Measurements from ENCODE around the gene SNF8. TPM values are rescaled to one million over a fixed set of nuclear protein-coding genes. Genes with fewer than 3 reads are reported as not detected.

SNF8 gene
- total and polyA plus RNA-seq, 2 donors (not counting 3 experiments of a cell fraction or from before 2014, with no cell fraction given), result 166 to 194 TPM

DNA sequence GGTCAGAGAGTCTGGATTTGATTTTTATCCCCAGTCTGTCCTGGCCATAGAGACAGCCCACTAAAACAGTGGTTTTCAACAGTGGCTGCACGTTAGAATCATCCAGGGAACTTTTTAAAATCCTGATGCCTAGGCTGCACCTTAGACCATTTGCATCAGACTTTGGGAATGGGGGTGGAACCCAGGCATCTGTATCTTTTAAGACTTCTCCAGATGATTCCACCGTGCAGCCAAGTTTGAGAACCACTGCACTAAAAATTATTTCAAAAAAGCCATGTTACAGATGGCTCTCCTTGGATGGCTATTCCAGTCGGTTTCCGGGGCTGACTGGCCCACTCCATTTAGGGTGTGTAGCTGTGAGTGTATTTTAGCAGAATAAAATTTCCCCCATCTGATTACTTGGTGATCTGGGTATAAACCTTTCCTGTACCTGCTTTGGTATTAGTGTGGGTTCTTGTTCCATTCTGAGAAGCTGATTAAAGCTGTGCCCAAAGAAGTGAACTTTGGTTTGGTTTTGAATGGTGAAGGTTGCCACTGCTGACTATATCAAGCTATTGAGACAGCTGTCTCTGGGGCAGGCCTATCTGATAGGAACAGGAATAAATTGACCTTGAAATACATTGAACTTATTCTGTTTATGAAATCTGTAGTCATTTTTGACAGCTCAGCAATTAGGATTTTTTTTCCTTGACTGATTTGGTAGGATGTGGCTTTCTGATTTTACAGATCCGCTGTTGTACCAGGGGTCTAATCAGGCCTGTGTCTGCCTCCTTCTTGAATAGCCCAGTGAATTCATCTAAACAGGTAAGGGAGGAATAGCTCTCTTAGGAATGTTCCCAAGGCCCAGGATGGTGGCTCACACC, 50.8 kb downstream of the SNF8 start:
- Histone ChIP-seq H2AFZ (ENCODE audit: low read depth, low read length) (no peak overlapping the region), H3K4me3 (replicated peaks in 1 of 3; ENCODE audit: insufficient read depth in 1 of 3, low read depth in 1 of 3, low read length in 3 of 3) (peak overlapping the region; percentile 3 to 79 (median 61)), H3K27me3 (ENCODE audit: control insufficient read depth in 2 of 2, insufficient read depth in 2 of 2, low read length in 2 of 2) (no peaks in the 10 kb centered on the region), H3K27ac (ENCODE audit: insufficient read depth, low read depth, low read length) (no peak overlapping the region), H3K4me1 (ENCODE audit: control insufficient read depth, extremely low read depth, insufficient read depth, low read length) (peaks cover 11% of the 10 kb centered on the region), H3K9me3 (replicated peaks; ENCODE audit: control insufficient read depth, insufficient read depth, low read length) (no peaks in the 10 kb centered on the region), H3K79me2 (ENCODE audit: control insufficient read depth, insufficient read depth, low read length) (peaks cover 12% of the 10 kb centered on the region), H3K9me1 (replicated peaks; ENCODE audit: control insufficient read depth, extremely low read depth, insufficient read depth, low read length) (no peaks in the 10 kb centered on the region), H3K36me3 (ENCODE audit: control insufficient read depth in 2 of 2, extremely low read depth in 1 of 2, insufficient read depth in 2 of 2, low read length in 2 of 2) (peaks cover 0 to 11% of the 10 kb centered on the region in 2 experiments), H3K4me2 (ENCODE audit: insufficient read depth, low read length) (peak overlapping the region; percentile 79), H3K9ac (replicated peaks; ENCODE audit: extremely low read depth, insufficient read depth, low read length) (peak overlapping the region; percentile 64), H4K20me1 (replicated peaks; ENCODE audit: control insufficient read depth, extremely low read depth, insufficient read depth, low read length) (no peaks in the 10 kb centered on the region)
- no peak for TF ChIP-seq POLR2A (IDR thresholded peaks at IDR 0.05; ENCODE audit: low read depth, low read length)
- no peak for TF ChIP-seq EZH2 (IDR thresholded peaks at IDR 0.05; ENCODE audit: borderline replicate concordance, low read depth, low read length, severe bottlenecking)
- ChIA-PET CTCF (interaction anchor here (0.5 to 3.1 kb wide), 6 partner anchors 10 to 220 kb away, joined by 3 to 20 read pairs (median 11); no protein-coding TSS in a partner anchor), POLR2A (interaction anchor here (2.8 kb wide), 1 partner anchor 14 kb away, joined by 20 read pairs; the partner anchor contains the start of gene UBE2Z)
- dilution Hi-C loops (cut with MboI; ENCODE audit: extremely low pct_ligation_motif_present, low sequenced_read_pairs) (no loop called here), intact Hi-C loops (cut with micrococcal nuclease) (loop anchor here (2.0 kb wide), 1 partner anchor 139 kb away; no protein-coding TSS in a partner anchor)
- no TSS peak for BruUV-seq (replicated peaks)
- DNase-seq (ENCODE audit: low read depth, low spot score) (no peak), FAIRE-seq (no peak)

DNA sequence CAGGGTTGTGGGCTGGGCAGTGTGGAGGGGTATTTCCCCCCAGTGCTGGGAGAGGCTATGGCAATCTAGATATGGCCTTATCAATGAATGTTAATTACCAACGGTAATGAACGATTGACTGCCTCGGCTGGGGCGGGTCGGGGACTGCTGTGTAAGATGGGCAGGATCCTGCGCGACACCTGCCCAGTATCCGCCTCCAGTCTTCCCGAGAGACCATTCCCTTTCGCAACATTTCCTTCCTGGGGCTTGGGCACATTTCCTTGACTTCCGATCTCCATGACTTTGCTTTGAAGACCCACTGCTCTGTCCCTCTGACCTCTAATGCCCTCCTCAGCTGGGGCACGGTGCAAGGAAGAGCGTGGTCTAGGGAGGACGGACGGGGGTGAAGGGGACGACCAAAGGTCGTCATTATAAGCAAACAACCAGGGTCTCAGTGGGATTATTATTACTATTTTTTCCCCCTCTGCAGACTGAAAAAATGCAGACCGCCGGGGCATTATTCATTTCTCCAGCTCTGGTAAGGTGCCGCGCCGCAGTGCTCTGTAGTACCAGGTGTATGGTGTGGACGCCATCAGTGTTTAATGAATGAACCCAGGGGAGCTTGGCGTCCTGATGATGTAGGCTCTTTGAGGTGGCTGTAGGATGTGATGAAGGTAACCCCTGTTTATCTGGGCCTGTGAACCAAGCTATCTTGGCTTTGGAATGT, 51.5 kb downstream of the SNF8 start:
- dilution Hi-C loops (cut with MboI; ENCODE audit: extremely low pct_ligation_motif_present, low sequenced_read_pairs), result no loop called here
- Histone ChIP-seq H2AFZ (ENCODE audit: low read depth, low read length) (peak overlapping the region; percentile 12), H3K27me3 (ENCODE audit: control insufficient read depth in 2 of 2, insufficient read depth in 2 of 2, low read length in 2 of 2) (no peaks in the 10 kb centered on the region), H3K79me2 (ENCODE audit: control insufficient read depth, insufficient read depth, low read length) (peaks cover 12% of the 10 kb centered on the region), H3K4me2 (ENCODE audit: insufficient read depth, low read length) (peak overlapping the region; percentile 79), H4K20me1 (replicated peaks; ENCODE audit: control insufficient read depth, extremely low read depth, insufficient read depth, low read length) (no peaks in the 10 kb centered on the region), H3K27ac (ENCODE audit: insufficient read depth, low read depth, low read length) (peak overlapping the region; percentile 44), H3K4me3 (replicated peaks in 1 of 3; ENCODE audit: insufficient read depth in 1 of 3, low read depth in 1 of 3, low read length in 3 of 3) (peak overlapping the region; percentile 3 to 79 (median 61)), H3K9me1 (replicated peaks; ENCODE audit: control insufficient read depth, extremely low read depth, insufficient read depth, low read length) (no peaks in the 10 kb centered on the region), H3K9ac (replicated peaks; ENCODE audit: extremely low read depth, insufficient read depth, low read length) (peak overlapping the region; percentile 64), H3K9me3 (replicated peaks; ENCODE audit: control insufficient read depth, insufficient read depth, low read length) (no peaks in the 10 kb centered on the region), H3K4me1 (ENCODE audit: control insufficient read depth, extremely low read depth, insufficient read depth, low read length) (peaks cover 11% of the 10 kb centered on the region), H3K36me3 (ENCODE audit: control insufficient read depth in 2 of 2, extremely low read depth in 1 of 2, insufficient read depth in 2 of 2, low read length in 2 of 2) (peaks cover 0 to 11% of the 10 kb centered on the region in 2 experiments)
- TF ChIP-seq FOS (IDR thresholded peaks at IDR 0.05; ENCODE audit: borderline replicate concordance, insufficient read depth, low read length), result no peak
- peak; percentile 48 for TF ChIP-seq POLR2A (IDR thresholded peaks at IDR 0.05; ENCODE audit: low read depth, low read length)
- no peak for TF ChIP-seq CTCF (IDR thresholded peaks at IDR 0.05; ENCODE audit: extremely low read depth in 1 of 2, insufficient read depth in 1 of 2, low read depth in 1 of 2, low read length in 2 of 2)
- TF ChIP-seq JUN (IDR thresholded peaks at IDR 0.05; ENCODE audit: borderline replicate concordance, insufficient read depth, insufficient read length, low read depth), result no peak
- TF ChIP-seq, protein P1, sequence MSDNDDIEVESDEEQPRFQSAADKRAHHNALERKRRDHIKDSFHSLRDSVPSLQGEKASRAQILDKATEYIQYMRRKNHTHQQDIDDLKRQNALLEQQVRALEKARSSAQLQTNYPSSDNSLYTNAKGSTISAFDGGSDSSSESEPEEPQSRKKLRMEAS (IDR thresholded peaks at IDR 0.05; ENCODE audit: insufficient read depth, insufficient read length), result no peak
- no peak for TF ChIP-seq EZH2 (IDR thresholded peaks at IDR 0.05; ENCODE audit: borderline replicate concordance, low read depth, low read length, severe bottlenecking)
- peak; percentile 22 for TF ChIP-seq POLR2AphosphoS5 (IDR thresholded peaks at IDR 0.05; ENCODE audit: insufficient read depth, low read depth, low read length)
- no peak for TF ChIP-seq MYC (IDR thresholded peaks at IDR 0.05; ENCODE audit: low read depth, low read length)
- TF ChIP-seq GATA2 (IDR thresholded peaks at IDR 0.05; ENCODE audit: insufficient read depth, insufficient read length, low read depth, low read length), result no peak
- CTCF ChIA-PET, result interaction anchor here (0.5 to 3.1 kb wide), 13 partner anchors 9 to 257 kb away, joined by 3 to 20 read pairs (median 4); no protein-coding TSS in a partner anchor
- POLR2A ChIA-PET, result interaction anchor here (0.7 to 2.8 kb wide), 2 partner anchors 14 to 43 kb away, joined by 3 to 20 read pairs; partner anchors contain the start of gene UBE2Z
- FAIRE-seq (no peak), DNase-seq (ENCODE audit: low read depth, low spot score) (no peak)
- intact Hi-C loops (cut with micrococcal nuclease), result loop anchor here (1.0 to 2.0 kb wide), 3 partner anchors 15 to 140 kb away; partner anchors contain the start of gene UBE2Z
- TSS peak; percentile 46 for BruUV-seq (replicated peaks)
